Uterus (tissue), 2 donors: ENCODE data around the gene SSX2B.
"Not testable (repeated sequence)": the region's sequence is repeated elsewhere in the genome, so short reads cannot be mapped to it uniquely, and the experiment has no call there.

Experiments
- POLR2A ChIP-seq, 2 donors: fragments of 450-650 bp; IDR thresholded peaks; one replicate each; pipeline ENCODE4 v1.6.1; 2016; ENCODE audit warnings: antibody characterized with exemption in 2 of 2, mild to moderate bottlenecking in 1 of 2, moderate library complexity in 1 of 2
- TF ChIP-seq, protein P1 (sequence below), 4 experiments: fragments of 200-600 bp in 2 of 4; fragments of 450-650 bp in 2 of 4; sonication (generic) in 2 of 4; IDR thresholded peaks; one replicate each; pipeline ENCODE4 v1.5.1; 2016 to 2019; ENCODE audit warnings: antibody characterized with exemption in 4 of 4, mild to moderate bottlenecking in 2 of 4, moderate library complexity in 1 of 4

DNA sequence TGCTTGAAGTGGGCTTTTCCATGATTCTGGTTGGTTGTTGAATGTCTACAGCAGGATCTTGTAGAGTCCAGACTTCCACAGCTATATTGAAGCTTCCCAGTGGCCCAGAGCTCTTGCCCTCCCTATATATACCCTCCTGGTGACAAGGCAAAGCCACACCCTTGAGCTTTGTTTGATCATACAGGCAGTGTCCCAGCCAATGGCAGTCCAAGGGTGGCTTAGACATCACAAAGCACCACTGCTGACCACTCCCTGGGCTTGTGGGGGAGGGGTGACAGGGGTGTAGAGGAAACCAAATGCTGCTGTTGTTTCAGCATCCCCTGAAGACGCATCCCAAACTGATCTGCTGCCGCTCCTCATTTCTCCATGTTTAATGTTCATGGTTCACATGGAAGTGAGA, 46.3 kb downstream of the SSX2B start, which contains the start of gene SPANXN5:
- TF ChIP-seq POLR2A (IDR thresholded peaks at IDR 0.05) = not testable (repeated sequence)
- TF ChIP-seq, protein P1, sequence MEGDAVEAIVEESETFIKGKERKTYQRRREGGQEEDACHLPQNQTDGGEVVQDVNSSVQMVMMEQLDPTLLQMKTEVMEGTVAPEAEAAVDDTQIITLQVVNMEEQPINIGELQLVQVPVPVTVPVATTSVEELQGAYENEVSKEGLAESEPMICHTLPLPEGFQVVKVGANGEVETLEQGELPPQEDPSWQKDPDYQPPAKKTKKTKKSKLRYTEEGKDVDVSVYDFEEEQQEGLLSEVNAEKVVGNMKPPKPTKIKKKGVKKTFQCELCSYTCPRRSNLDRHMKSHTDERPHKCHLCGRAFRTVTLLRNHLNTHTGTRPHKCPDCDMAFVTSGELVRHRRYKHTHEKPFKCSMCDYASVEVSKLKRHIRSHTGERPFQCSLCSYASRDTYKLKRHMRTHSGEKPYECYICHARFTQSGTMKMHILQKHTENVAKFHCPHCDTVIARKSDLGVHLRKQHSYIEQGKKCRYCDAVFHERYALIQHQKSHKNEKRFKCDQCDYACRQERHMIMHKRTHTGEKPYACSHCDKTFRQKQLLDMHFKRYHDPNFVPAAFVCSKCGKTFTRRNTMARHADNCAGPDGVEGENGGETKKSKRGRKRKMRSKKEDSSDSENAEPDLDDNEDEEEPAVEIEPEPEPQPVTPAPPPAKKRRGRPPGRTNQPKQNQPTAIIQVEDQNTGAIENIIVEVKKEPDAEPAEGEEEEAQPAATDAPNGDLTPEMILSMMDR (IDR thresholded peaks at IDR 0.05) = not testable (repeated sequence)
